PC-3 (cell line): ENCODE results near the gene MARCHF9.

Experiments
- CTCF ChIP-seq: fragments of 300-600 bp; sonication (generic); conservative IDR thresholded peaks from 2 replicates; pipeline ENCODE4 v1.5.1; 2017; ENCODE audit warnings: antibody characterized with exemption, low read depth, mild to moderate bottlenecking, low read length
- EZH2 ChIP-seq: fragments of 300-600 bp; sonication (generic); IDR thresholded peaks from one replicate; pipeline ENCODE4 v1.6.1; 2017; ENCODE audit warnings: antibody characterized with exemption, mild to moderate bottlenecking, low read length; ENCODE audit not compliant: unreplicated experiment

GRCh38 chr12:57743769-57744168, 11.1 kb upstream of the MARCHF9 start:
- TF ChIP-seq CTCF (no peak), EZH2 (no peak)
